OCI-LY3 (cell line): ENCODE data around the gene DPF3.

Experiments
- CTCF ChIP-seq: fragments of 200-600, 300-600 bp; sonication (generic); IDR thresholded peaks from 2 replicates; pipeline ENCODE4 v1.5.1; 2014; ENCODE audit warnings: antibody characterized with exemption, low read length, low read depth
- EZH2phosphoT487 ChIP-seq: fragments of 200-600 bp; shearing (Covaris generic); IDR thresholded peaks from 2 replicates; pipeline ENCODE4 v1.6.1; 2018; ENCODE audit warnings: antibody characterized with exemption, mixed run types, low read depth

GRCh38 chr14:72743626-72744025 lies 150.3 kb downstream of the DPF3 start:
- TF ChIP-seq CTCF (no peak), EZH2phosphoT487 (no peak)
